ENCODE measurements around the gene SRRM4.

The SRRM4 gene

DNA sequence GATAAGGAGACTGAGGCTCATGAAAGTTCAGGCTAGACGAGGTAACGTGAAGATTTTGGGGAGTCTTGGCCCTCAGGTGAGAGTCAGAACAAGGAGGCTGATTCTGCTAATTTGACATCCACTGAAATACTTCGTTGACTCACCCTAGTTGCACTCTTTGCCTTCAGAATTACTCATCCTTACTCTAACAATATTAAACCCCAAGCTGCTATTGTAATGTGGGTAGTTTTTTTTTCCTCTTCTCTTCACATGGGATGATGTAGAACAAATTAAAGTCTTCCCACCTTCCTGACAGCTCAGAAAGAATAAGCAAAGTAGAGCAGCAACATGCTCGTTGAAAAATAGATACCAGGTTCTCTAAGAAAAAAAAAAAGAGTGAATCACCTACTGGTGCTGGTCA lies 22.0 kb upstream of the SRRM4 start:
- TF ChIP-seq ZNF565 (CRISPR knock-in tag; conservative IDR thresholded peaks at IDR 0.05; ENCODE audit: low read depth) = no peak
- TF ChIP-seq, protein P1, sequence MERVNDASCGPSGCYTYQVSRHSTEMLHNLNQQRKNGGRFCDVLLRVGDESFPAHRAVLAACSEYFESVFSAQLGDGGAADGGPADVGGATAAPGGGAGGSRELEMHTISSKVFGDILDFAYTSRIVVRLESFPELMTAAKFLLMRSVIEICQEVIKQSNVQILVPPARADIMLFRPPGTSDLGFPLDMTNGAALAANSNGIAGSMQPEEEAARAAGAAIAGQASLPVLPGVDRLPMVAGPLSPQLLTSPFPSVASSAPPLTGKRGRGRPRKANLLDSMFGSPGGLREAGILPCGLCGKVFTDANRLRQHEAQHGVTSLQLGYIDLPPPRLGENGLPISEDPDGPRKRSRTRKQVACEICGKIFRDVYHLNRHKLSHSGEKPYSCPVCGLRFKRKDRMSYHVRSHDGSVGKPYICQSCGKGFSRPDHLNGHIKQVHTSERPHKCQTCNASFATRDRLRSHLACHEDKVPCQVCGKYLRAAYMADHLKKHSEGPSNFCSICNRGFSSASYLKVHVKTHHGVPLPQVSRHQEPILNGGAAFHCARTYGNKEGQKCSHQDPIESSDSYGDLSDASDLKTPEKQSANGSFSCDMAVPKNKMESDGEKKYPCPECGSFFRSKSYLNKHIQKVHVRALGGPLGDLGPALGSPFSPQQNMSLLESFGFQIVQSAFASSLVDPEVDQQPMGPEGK (CRISPR knock-in tag; IDR thresholded peaks at IDR 0.05; ENCODE audit: borderline replicate concordance) = no peak
- no peak for TF ChIP-seq SNAI2 (CRISPR knock-in tag; IDR thresholded peaks at IDR 0.05)
- TF ChIP-seq, protein P2, sequence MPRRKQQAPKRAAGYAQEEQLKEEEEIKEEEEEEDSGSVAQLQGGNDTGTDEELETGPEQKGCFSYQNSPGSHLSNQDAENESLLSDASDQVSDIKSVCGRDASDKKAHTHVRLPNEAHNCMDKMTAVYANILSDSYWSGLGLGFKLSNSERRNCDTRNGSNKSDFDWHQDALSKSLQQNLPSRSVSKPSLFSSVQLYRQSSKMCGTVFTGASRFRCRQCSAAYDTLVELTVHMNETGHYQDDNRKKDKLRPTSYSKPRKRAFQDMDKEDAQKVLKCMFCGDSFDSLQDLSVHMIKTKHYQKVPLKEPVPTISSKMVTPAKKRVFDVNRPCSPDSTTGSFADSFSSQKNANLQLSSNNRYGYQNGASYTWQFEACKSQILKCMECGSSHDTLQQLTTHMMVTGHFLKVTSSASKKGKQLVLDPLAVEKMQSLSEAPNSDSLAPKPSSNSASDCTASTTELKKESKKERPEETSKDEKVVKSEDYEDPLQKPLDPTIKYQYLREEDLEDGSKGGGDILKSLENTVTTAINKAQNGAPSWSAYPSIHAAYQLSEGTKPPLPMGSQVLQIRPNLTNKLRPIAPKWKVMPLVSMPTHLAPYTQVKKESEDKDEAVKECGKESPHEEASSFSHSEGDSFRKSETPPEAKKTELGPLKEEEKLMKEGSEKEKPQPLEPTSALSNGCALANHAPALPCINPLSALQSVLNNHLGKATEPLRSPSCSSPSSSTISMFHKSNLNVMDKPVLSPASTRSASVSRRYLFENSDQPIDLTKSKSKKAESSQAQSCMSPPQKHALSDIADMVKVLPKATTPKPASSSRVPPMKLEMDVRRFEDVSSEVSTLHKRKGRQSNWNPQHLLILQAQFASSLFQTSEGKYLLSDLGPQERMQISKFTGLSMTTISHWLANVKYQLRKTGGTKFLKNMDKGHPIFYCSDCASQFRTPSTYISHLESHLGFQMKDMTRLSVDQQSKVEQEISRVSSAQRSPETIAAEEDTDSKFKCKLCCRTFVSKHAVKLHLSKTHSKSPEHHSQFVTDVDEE (CRISPR knock-in tag; IDR thresholded peaks at IDR 0.05) = no peak
- ATAC-seq = no peak

DNA sequence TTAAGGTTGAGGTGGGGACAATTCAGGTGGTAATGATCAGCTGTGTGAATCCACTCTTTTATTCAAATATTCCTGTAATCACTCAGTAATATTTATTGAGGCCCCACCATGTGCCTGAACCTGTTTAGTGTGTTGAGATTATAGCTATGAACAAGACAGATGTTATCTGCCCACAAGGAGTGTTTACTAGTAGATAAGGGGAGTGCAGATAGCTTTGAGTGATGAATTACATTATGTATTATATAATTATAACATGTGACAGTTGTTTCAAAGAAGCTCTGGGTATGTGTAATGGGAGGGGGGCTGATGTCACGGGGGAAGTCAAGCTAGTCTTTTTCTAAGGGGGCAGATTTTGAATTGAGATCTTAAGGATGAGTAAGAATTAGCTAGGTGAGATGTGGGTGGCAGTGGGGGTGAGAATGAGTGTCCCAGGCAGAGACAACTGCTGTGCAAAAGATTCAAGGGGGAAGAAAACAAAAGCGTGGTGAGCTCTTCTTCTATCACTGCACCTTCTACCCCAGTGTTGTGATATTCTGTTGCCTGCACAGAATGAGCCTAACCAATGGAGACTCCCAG lies 21.3 kb upstream of the SRRM4 start:
- TF ChIP-seq ISL1 (CRISPR knock-in tag; IDR thresholded peaks at IDR 0.05) (no peak), ZC3H10 (CRISPR knock-in tag; IDR thresholded peaks at IDR 0.05) (no peak), TCF4 (CRISPR knock-in tag; IDR thresholded peaks at IDR 0.05; ENCODE audit: borderline replicate concordance) (no peak), ZFP3 (CRISPR knock-in tag; IDR thresholded peaks at IDR 0.05) (no peak), ZNF565 (CRISPR knock-in tag; conservative IDR thresholded peaks at IDR 0.05; ENCODE audit: low read depth) (no peak), ZFP30 (CRISPR knock-in tag; IDR thresholded peaks at IDR 0.05) (no peak), RARB (CRISPR knock-in tag; IDR thresholded peaks at IDR 0.05) (no peak), CSDC2 (CRISPR knock-in tag; IDR thresholded peaks at IDR 0.05) (no peak), ESRRG (CRISPR knock-in tag; IDR thresholded peaks at IDR 0.05) (no peak), GLIS3 (CRISPR knock-in tag; IDR thresholded peaks at IDR 0.05) (no peak), PPARA (CRISPR knock-in tag; IDR thresholded peaks at IDR 0.05; ENCODE audit: borderline replicate concordance) (no peak), OSR1 (CRISPR knock-in tag; IDR thresholded peaks at IDR 0.05) (no peak), BACH2 (CRISPR knock-in tag; IDR thresholded peaks at IDR 0.05; ENCODE audit: borderline replicate concordance) (no peak)
- TF ChIP-seq, protein P3, sequence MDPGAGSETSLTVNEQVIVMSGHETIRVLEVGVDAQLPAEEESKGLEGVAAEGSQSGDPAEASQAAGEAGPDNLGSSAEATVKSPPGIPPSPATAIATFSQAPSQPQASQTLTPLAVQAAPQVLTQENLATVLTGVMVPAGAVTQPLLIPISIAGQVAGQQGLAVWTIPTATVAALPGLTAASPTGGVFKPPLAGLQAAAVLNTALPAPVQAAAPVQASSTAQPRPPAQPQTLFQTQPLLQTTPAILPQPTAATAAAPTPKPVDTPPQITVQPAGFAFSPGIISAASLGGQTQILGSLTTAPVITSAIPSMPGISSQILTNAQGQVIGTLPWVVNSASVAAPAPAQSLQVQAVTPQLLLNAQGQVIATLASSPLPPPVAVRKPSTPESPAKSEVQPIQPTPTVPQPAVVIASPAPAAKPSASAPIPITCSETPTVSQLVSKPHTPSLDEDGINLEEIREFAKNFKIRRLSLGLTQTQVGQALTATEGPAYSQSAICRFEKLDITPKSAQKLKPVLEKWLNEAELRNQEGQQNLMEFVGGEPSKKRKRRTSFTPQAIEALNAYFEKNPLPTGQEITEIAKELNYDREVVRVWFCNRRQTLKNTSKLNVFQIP (CRISPR knock-in tag; IDR thresholded peaks at IDR 0.05; ENCODE audit: borderline replicate concordance, low read depth) = no peak
- TF ChIP-seq, protein P4, sequence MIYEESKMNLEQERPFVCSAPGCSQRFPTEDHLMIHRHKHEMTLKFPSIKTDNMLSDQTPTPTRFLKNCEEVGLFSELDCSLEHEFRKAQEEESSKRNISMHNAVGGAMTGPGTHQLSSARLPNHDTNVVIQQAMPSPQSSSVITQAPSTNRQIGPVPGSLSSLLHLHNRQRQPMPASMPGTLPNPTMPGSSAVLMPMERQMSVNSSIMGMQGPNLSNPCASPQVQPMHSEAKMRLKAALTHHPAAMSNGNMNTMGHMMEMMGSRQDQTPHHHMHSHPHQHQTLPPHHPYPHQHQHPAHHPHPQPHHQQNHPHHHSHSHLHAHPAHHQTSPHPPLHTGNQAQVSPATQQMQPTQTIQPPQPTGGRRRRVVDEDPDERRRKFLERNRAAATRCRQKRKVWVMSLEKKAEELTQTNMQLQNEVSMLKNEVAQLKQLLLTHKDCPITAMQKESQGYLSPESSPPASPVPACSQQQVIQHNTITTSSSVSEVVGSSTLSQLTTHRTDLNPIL (CRISPR knock-in tag; IDR thresholded peaks at IDR 0.05; ENCODE audit: low read depth) = no peak
- TF ChIP-seq, protein P2 (CRISPR knock-in tag; IDR thresholded peaks at IDR 0.05) = no peak
- TF ChIP-seq, protein P1 (CRISPR knock-in tag; IDR thresholded peaks at IDR 0.05; ENCODE audit: borderline replicate concordance) = no peak
- ATAC-seq = no peak

Measured in SK-N-SH treated with all-trans-retinoic acid at 6 μM for 48 hours (cell line).